NCI-H460 (cell line): ENCODE data around the gene DMAP1. TPM values are rescaled to one million over a fixed set of nuclear protein-coding genes. Genes with fewer than 3 reads are reported as not detected.

ENCODE experiments used
- DNase-seq: peaks from one replicate; pipeline ENCODE4 v3.0.0-alpha.2; 2016; ENCODE audit warnings: low read depth; ENCODE audit errors: extremely low read depth
- total RNA-seq: library from RNA; depleted of rRNA; stranded (reverse); fragments of >200 nt; shearing (Covaris generic); gene quantifications from 2 replicates; pipeline ENCODE4 v1.2.3, GENCODE V29; 2014

Gene DMAP1
- total RNA-seq, 1 experiment from 2014 or later, result 12.7 TPM

DNA sequence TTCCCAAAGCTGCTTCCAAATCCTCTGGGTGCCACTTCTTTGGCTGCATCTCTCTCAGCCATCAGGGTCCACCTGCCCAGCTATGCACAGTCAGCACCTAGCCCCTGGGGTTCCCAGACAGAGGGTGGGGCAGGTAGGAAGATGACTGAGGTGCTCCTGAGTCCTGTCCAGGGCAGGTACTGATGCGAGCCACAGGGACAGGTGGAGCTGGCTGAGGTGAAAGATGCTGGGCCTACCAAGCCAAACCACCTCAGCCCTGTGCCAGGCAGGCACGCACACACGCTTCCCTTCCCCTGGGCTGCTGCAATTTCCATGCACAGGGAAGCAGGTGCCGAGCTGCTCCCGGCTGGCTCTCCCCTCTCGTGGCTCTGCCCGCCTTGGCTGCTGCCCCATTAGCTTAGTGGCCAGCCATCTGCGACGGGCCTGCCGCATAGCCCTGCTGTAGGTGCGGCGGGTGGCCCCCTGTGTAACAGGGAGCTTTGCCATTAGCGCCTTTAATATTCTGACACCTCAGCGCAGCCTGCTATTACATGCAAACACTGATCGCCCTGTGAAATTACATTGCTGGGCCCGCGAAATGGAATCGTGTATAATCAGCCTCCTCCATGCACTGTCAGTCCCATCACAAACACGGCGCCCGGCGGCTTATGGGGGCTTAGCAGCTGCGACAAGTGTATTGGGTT is 38.9 kb downstream of the DMAP1 start:
- no peak for DNase-seq

DNA sequence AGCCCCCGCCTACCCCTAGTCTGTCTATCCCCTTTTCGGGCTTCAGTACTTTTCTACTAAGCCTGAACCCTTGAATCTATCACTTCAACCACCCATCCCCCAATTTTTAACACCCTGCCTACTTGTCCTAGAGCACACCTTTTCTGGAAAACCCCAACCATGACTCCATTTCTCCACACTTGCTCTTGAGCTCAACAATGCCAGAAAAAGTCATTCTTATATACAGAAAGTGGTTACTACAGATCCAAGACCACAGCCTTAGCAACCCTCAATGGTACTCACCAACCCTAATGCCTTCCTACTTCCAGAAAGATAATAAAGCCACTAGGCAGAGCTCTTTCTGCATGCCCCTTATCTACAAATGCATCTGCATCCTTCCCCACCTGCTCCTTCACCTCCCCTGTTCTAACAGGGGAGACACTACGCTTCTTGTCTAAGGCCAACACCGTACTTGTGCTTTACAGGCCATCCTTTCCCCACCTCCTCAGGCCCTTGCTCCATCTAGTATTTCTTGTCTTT is 41.2 kb downstream of the DMAP1 start:
- no peak for DNase-seq

- no peak for DNase-seq
Measured at GRCh38 chr1:44256762-44257554, 43.7 kb downstream of the DMAP1 start.

GRCh38 chr1:44259090-44259489 is 45.8 kb downstream of the DMAP1 start:
- no peak for DNase-seq

GRCh38 chr1:44260792-44261170 is 47.5 kb downstream of the DMAP1 start:
- no peak for DNase-seq

DNA sequence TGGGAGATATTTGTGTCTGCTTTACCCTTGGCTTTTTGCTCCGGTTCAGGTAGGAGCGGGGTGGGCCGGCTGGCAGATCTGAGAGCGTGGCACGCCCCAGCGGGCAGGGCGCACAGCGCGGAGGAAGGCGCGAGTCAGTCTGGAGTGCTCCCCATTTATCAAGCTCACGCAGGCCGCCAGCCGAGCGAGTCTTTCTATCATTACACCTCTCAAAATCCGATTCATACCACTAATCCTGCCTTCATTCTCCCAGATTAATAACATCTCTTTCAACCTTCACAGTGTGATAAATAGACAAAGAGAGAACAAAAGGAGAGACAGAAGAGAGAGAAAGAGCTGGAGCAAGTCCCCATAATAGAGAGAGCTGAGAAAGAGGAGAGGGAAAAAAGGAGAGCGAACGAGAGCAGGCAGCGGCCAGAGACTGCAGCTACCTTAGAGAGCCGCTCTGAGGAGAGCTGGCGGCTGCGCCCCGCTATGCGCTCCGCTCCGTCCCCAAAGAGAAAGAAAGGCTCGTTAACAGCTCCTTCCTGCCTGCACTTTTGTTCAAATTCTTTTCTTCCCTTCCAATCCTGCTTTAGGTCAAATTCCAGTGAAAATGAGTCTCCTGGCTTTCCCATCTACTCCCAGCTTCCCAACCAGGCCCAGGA is 48.0 kb downstream of the DMAP1 start:
- no peak for DNase-seq

DNA sequence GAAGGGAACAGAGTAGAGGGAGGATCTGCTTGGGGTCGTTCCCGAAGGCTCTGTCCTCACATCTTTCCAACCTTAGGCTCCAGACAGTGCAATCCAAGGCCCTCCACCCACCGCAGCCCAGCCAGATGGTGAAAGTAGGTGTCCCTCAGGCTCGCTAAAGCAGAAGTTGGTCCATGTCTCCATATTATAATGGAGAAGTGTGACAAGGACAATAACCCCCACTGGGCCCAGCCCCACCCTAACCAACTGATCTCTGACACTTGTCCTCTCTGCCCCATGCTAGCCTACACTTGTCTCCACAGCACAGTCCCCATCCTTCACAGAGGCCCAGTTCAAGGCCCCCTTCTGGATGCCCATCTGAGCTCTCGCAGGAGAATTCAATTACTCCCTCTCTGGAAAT is 48.7 kb downstream of the DMAP1 start:
- no peak for DNase-seq

DNA sequence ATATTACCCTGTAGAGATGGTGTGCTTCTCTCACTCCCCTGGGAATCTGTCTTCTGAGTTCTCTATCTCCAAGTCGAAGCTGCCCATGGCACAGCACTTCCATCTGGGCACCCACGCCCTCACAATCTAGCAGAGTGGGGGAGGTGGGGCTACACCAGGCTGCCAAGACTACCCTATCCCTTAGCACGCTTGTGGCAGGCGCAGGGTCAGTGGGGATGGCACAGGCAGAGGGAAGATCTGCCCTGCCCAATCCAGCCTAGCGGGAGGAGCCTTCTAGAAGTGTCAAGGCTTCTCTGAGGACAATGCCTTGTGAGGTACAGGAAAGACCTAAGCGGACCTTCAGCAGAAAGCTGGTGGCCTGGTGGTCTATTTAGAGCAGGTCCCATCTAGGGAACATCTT is 49.1 kb downstream of the DMAP1 start:
- no peak for DNase-seq

- DNase-seq, result no peak
Measured at GRCh38 chr1:44262816-44263567, 49.7 kb downstream of the DMAP1 start.

DNA sequence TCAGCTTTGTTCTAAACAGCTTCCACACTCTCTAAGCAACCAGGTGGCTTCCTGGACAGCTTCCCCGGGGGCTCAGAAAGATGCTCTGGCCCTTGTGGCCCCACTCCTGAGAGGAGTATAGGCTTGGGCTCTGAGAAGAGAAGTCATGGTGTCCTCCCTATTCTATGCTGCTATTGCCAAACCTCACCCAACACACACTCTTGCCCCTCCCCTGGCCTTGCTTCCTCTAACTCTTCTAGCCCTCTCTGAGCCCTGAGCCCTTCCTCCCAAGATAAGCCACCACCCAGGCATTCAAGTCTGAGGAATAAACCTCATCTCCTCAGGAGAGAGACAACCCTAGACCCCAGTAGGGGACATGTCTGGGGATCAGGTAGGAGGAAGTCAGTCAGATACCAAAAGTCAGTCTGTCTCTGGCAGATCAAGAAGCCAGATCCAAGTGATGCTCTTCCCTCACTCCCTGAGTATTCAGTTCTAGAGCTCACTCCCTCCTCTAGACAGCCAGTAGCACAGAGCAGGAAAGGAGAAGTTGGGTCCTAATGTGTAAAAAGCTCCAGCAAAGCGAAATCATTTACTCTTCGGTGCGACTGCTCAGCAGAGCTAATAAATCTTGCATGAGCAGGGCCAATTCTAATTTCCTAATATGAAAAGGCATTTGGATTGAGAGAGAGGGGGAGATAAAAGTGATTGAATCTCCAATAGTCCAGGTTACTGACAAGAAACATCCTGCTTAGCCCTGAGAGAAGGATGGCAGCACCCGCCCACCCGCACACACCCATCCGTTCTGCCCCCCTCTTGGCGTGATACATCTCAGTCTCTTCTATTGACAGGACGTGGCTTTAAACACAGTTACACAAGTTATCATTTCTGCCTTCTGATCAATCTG is 50.5 kb downstream of the DMAP1 start:
- no peak for DNase-seq

- DNase-seq, result no peak
Measured at GRCh38 chr1:44264451-44264771, 51.1 kb downstream of the DMAP1 start.

DNA sequence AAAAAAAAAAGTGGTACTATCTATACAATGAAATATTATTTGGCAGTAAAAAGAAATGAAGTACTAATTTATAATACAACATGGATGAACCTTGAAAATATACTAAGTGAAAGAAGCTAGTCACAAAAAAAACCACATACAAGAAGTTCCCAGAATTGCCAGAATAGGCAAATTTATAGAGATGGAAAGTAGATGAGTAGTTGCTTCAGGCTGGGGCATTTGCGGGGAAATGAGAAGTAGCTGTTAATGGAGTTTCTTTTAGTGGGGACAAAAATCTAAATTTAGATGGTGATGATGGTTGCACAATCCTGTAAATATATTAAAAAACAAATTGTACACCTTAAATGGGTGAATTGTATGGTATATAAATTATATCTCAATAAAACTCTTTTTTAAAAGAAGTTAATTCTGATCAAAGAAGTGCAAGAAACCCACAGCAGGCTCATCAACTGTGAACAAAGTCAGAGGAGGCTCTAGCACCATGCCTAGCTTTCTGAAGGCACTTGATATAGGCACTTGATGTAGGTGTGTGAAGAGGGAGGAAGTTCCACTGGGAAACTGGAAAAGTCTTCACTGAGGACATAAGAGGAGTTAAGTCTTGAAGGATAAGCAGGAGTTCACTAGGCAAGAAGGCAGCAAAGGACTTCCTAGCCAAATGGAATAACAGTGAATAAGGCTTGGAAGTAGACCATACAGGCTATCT is 52.5 kb downstream of the DMAP1 start:
- DNase-seq, result no peak

DNA sequence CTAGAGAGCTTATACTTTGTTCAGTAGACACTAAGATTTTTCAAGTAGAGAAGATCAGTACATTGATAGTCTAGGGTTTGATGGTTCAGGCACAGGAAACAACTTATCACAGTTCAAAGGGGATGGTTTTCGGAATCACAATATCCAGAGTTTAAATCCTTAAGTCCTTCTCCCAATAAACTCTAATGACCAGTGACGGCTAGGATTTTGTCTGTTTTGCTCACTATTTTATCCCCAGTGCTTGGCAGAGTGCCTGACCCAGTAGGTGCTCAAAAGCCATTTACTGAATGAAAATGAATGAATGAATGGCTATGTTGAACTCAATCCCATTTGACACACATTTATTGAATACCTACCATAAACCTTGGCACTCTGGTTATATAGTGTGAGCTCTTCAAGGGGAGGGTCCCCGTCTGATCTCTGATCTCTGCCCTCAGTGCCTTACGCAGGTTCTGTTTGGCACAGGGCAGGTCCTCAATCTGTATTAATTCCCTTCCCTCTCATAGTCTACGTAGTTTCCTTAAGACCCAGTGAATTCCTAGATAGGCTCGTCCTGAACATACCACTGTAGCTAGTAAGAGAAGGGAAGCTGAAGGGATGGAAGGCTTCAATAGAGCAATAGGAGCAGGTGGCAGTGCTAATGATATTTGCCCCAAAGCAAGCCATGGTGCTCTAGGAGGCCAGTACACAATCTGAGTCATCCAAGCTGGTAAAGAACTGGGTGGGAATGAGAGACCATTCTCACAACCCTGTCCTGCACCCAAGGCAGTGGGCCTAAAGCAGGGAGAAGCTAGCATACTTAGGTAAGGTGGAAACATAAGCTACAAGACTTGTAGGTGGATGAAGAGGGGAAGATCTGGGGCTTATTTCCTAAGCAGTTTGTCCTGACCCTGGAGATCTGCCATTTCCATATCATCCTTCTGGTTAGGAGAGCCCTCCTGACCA is 53.4 kb downstream of the DMAP1 start:
- no peak for DNase-seq

DNA sequence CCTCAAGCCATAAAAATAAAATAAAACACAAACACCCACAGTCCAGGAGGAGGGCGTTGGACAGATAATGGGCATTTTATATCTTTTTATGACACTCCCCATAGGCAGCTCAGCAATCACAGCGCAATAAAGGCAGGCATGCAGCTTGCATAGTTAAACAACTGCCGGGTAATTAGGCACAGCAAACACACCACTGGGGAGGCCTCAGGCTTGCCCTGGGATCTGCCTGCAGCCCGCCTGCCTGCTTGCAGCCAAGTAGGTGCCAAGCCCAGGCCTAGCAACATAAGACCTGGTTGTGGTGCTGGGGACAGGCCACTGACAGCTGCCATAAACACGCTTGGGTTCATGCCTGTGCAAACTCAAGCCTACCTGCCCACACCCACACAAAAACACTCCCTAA is 54.2 kb downstream of the DMAP1 start:
- no peak for DNase-seq

GRCh38 chr1:44268054-44268453 is 54.8 kb downstream of the DMAP1 start:
- DNase-seq, result no peak
